Upper lobe of right lung (tissue), 1 donor: ENCODE data around the gene PLXNB2. TPM values are rescaled to one million over a fixed set of nuclear protein-coding genes. Genes with fewer than 3 reads are reported as not detected.
A peak's percentile ranks its signal among the peaks of the same experiment; 100 is the strongest.

ENCODE experiments used
- ATAC-seq: fragments of 200-7000 bp; cut with Tn5 transposase; one replicate; pipeline ENCODE4 v1.9.1; 2020; ENCODE audit warnings: mild to moderate bottlenecking, moderate library complexity
- DNase-seq: peaks from one replicate; pipeline ENCODE4 v3.0.0-alpha.2; 2020
- H3K27ac ChIP-seq: fragments of 200-600 bp; one replicate; pipeline ENCODE4 v1.8.0; 2022
- H3K27me3 ChIP-seq: fragments of 200-600 bp; one replicate; pipeline ENCODE4 v1.8.0; 2022; ENCODE audit warnings: mild to moderate bottlenecking
- H3K36me3 ChIP-seq: fragments of 200-600 bp; one replicate; pipeline ENCODE4 v1.8.0; 2022
- H3K4me1 ChIP-seq: fragments of 200-600 bp; one replicate; pipeline ENCODE4 v1.8.0; 2022
- H3K4me3 ChIP-seq: fragments of 200-600 bp; one replicate; pipeline ENCODE4 v1.8.0; 2022; ENCODE audit warnings: mild to moderate bottlenecking
- H3K9me3 ChIP-seq: fragments of 200-600 bp; one replicate; pipeline ENCODE4 v1.8.0; 2022
- intact Hi-C: fragments of 100-400 bp; cut with DNase I; formaldehyde crosslinking; loops from one replicate; pipeline ENCODE4 v1.11.0; 2022
- total RNA-seq: library from RNA; stranded (reverse); fragmentation: NEBNext Ultra II Directional; extraction: Animal tissue kit (Norgen Biotek cat#: 25700); gene quantifications from one replicate; pipeline ENCODE4 v1.2.1, GENCODE V29; 2021
- TF ChIP-seq, protein P1 (sequence below): fragments of 200-600 bp; IDR thresholded peaks from one replicate; pipeline ENCODE4 v1.8.0; 2022; ENCODE audit warnings: antibody characterized with exemption
- donor health status: DM: no; HTN: yes; CAD: no; lungs with severe emphysema.

PLXNB2 gene
- total RNA-seq, 1 donor from 2014 or later = 308 TPM

DNA sequence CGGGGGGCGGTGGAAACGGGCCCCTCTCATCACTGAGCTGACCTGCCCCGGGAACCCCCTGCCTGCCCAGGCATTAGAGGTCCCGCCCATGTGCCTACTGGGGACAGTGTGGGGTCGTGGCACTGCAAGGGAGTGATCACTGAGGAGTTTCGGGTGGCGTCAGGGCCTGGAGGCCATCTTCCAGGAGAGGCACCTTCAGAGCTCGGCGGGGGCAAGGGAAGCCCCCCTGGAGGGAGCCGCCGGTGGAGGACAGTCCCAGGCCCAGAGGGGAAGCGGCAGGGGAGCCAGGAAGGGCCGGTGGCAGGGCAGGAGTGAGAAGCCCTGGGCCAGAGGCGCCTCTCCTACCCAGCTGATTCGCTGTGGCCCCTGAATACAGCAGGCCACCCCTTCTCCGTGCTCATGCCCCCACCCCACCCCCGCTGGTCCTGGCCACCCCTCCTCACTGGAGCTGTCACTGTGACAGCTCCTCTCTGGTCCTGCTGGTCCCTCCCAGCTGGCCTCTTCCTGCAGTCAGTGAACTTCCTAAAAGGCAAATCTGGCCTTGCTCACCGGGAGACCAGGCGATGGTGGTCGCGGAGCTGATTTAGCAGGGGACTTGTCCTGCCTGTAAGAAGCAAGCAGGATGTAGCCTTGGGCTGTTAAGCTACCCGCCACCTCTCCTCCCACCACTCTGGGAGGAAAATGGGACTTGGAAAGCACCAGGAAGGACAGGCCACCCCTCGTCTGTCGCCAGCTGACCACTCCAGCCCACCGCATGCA, 35.2 kb downstream of the PLXNB2 start:
- H3K27me3 ChIP-seq = no peaks in the 10 kb centered on the region
- DNase-seq (no peak), ATAC-seq (no peak)
- H3K36me3 ChIP-seq = peaks cover 22% of the 10 kb centered on the region
- H3K9me3 ChIP-seq = no peaks in the 10 kb centered on the region
- no peak overlapping the region for H3K27ac ChIP-seq
- H3K4me1 ChIP-seq = peaks cover 40% of the 10 kb centered on the region
- TF ChIP-seq, protein P1, sequence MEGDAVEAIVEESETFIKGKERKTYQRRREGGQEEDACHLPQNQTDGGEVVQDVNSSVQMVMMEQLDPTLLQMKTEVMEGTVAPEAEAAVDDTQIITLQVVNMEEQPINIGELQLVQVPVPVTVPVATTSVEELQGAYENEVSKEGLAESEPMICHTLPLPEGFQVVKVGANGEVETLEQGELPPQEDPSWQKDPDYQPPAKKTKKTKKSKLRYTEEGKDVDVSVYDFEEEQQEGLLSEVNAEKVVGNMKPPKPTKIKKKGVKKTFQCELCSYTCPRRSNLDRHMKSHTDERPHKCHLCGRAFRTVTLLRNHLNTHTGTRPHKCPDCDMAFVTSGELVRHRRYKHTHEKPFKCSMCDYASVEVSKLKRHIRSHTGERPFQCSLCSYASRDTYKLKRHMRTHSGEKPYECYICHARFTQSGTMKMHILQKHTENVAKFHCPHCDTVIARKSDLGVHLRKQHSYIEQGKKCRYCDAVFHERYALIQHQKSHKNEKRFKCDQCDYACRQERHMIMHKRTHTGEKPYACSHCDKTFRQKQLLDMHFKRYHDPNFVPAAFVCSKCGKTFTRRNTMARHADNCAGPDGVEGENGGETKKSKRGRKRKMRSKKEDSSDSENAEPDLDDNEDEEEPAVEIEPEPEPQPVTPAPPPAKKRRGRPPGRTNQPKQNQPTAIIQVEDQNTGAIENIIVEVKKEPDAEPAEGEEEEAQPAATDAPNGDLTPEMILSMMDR = no peak
- intact Hi-C loops = loop anchor here (10.0 kb wide), 1 partner anchor 53 kb away; the partner anchor contains the start of gene DENND6B
- peak overlapping the region; percentile 56 for H3K4me3 ChIP-seq

DNA sequence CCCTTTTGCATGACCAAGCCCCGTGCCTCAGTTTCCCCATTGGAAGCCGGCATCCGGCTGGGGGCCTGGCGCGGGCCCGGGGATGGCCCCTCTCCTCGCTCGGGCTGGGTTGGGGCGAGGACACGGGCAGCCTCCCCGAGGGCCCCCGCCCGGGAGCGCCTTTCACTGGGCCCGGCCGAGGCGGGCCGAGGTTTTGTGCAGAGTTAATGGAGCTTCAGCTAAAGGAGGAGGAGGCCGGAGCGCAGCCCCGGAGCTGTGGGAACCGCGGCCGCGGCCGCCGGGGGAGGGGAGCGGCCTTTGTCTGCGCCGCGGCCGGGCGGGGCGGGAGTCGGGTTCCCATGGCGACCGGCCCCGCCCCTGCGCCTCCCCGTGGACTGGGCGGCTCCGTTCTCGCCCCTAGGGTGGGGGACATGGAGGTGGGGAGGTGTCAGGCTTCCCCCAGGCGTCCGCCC, 35.9 kb downstream of the PLXNB2 start:
- H3K4me1 ChIP-seq = peaks cover 43% of the 10 kb centered on the region
- H3K9me3 ChIP-seq = no peaks in the 10 kb centered on the region
- ATAC-seq = peak; percentile 32
- peak overlapping the region; percentile 39 for H3K27ac ChIP-seq
- intact Hi-C loops = loop anchor here (10.0 kb wide), 1 partner anchor 53 kb away; the partner anchor contains the start of gene DENND6B
- H3K4me3 ChIP-seq = peak overlapping the region; percentile 56
- H3K27me3 ChIP-seq = no peaks in the 10 kb centered on the region
- DNase-seq = peak; percentile 84
- TF ChIP-seq, protein P1 = no peak
- peaks cover 16% of the 10 kb centered on the region for H3K36me3 ChIP-seq

DNA sequence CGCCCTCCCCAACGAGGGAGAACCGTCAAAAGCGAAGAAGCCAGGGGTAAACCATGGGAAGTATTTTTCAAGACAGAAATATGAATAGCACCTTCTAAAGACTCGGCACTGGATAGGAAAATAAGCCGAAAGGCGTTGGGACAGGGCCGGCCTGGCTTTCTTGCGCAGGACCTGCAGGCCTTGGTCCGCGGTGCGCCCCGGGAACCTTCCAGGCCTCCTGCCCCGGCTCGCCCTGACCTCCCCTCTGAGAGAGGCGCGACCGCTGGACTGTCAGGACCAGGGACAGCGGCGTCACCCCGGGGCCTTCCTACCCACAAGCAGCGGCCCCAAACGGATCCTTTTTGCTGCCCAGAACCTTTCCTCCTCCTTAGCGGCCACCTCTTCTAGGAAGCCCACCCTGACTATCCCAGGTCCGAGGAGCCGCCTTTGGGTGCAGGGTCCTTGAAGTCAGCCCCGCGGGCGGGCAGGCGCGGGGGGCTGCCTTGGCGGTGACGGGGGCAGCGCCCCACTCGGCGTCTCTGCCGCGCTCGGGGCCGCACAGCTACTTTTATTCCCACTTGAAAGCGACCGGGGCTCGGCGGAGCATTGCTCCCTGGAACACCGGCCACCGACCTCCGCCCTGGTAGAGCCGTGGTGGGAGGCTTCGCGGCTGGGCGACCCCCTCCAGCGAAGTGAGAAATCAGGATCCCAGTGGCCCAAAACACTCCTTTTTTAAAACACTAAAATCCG, 36.6 kb downstream of the PLXNB2 start:
- TF ChIP-seq, protein P1 = no peak
- Histone ChIP-seq H3K27me3 (no peaks in the 10 kb centered on the region), H3K4me3 (peak overlapping the region; percentile 56), H3K27ac (peak overlapping the region; percentile 63), H3K9me3 (no peaks in the 10 kb centered on the region), H3K4me1 (peaks cover 43% of the 10 kb centered on the region), H3K36me3 (peaks cover 11% of the 10 kb centered on the region)
- intact Hi-C loops = loop anchor here (10.0 kb wide), 1 partner anchor 54 kb away; the partner anchor contains the start of gene DENND6B
- DNase-seq (peak; percentile 87), ATAC-seq (peak; percentile 54)

DNA sequence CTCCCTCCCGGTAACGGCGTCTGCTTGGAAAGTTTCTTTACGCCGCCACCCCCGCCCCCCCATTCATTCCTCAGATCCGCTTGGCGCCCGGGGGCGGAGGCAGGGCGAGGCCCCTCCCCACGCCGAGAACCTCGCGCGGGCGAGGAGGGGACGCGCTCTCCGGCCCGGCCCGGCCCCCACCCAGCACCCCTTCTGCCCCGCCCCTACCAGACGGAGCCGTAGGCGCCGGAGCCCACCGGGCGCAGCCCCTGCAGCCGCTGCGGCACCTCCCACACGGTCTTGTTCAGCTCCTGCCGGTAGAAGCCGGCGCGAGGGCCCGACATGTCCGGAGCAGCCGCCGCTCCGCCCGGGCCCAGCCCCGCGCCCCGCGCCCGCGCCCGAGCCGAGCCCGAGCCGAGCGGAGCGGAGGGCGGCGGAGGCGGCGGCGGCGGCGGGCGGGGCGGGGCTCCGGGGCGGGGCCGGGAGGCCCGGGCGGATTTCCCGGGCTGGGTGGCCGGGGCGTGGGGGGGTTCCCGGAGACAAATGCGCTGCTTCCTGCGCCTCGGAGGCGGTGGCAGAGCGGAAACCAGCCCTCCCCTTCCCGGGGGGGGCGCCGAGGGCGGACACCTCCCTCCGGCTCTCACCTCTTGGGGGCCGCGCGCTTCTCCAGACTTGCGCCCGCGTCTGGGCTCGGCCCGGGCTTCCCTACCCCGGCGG, 37.3 kb downstream of the PLXNB2 start, which contains the start of gene MAPK11:
Gene MAPK11 (minus strand): TSS at position 411 of the 696 bp plus-strand sequence. CDS start 88 bp downstream, at position 323.
- Histone ChIP-seq H3K4me1 (peaks cover 43% of the 10 kb centered on the region), H3K36me3 (peaks cover 3% of the 10 kb centered on the region), H3K27ac (peak within 1 kb of the TSS; percentile 63), H3K27me3 (no peaks in the 10 kb centered on the region), H3K9me3 (no peaks in the 10 kb centered on the region), H3K4me3 (peak within 1 kb of the TSS; percentile 56)
- TF ChIP-seq, protein P1 = no peak
- intact Hi-C loops = loop anchor here (10.0 kb wide), 2 partner anchors 55 to 235 kb away; partner anchors contain the start of genes DENND6B, LMF2 and NCAPH2
- DNase-seq = no peak
- peak; percentile 16 for ATAC-seq

DNA sequence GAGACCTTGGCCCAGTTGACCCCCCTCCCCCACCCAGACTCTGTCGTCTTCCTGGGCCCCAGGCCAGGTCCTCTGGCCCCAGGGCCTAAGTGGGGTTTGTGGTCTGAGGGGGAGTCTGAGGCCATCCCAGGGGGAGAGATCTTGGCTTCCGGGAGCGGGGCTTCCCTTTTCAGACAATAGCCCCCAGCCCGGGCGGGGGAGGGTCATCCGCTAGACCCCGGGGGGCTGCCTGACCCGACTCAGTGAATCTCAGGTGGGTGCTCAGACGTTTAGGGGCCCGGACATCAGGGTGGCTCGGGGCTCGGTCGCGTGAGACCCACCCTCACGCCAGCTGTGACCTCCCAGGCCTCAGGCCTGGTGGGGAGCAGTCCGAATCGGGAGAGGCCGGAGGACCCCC, 37.9 kb downstream of the PLXNB2 start:
- intact Hi-C loops = loop anchor here (10.0 kb wide), 1 partner anchor 235 kb away; the partner anchor contains the start of genes LMF2 and NCAPH2
- DNase-seq (no peak), ATAC-seq (no peak)
- TF ChIP-seq, protein P1 = no peak
- Histone ChIP-seq H3K9me3 (no peaks in the 10 kb centered on the region), H3K27ac (peak overlapping the region; percentile 13), H3K4me3 (peak overlapping the region; percentile 56), H3K4me1 (peaks cover 43% of the 10 kb centered on the region), H3K27me3 (no peaks in the 10 kb centered on the region), H3K36me3 (no peaks in the 10 kb centered on the region)
